K562 (cell line): ENCODE measurements around the gene BST1. TPM values are rescaled to one million over a fixed set of nuclear protein-coding genes. Genes with fewer than 3 reads are reported as not detected.

Experiments
- BCOR ChIP-seq: fragments of 450-650 bp; IDR thresholded peaks from 2 replicates; pipeline ENCODE4 v1.6.1; 2016
- BRD4 ChIP-seq: fragments of 200-600 bp; sonication (generic); IDR thresholded peaks from 2 replicates; pipeline ENCODE4 v1.6.1; 2017; ENCODE audit warnings: inconsistent platforms
- DACH1 ChIP-seq: fragments of 450-650 bp; IDR thresholded peaks from 2 replicates; pipeline ENCODE4 v1.6.1; 2018; ENCODE audit not compliant: partially characterized antibody
- KDM4B ChIP-seq, 2 experiments: fragments of 450-650 bp in 1 of 2; sonication (generic) in 1 of 2; IDR thresholded peaks; 2 replicates each; pipeline ENCODE4 v1.6.1; 2016 to 2017; ENCODE audit warnings: borderline replicate concordance in 2 of 2, antibody characterized with exemption in 1 of 2, low read depth in 1 of 2, mild to moderate bottlenecking in 1 of 2
- LCOR ChIP-seq: sonication (generic); formaldehyde crosslinking; IDR thresholded peaks from 2 replicates; pipeline ENCODE4 v1.8.0; 2022; ENCODE audit warnings: mild to moderate bottlenecking, missing genetic modification reagents
- ZNF12 ChIP-seq: sonication (generic); formaldehyde crosslinking; IDR thresholded peaks from 2 replicates; pipeline ENCODE4 v1.4.0; 2020; ENCODE audit warnings: mild to moderate bottlenecking, missing genetic modification reagents
- ZNF431 ChIP-seq: sonication (generic); formaldehyde crosslinking; IDR thresholded peaks from 2 replicates; pipeline ENCODE4 v1.8.0; 2022; ENCODE audit warnings: mild to moderate bottlenecking, missing genetic modification reagents
- polyA plus RNA-seq, 8 experiments: library from polyadenylated mRNA; depleted of rRNA in 4 of 8; stranded (reverse) in 5 of 8; unstranded in 3 of 8; fragments of >200 nt; fragmentation: Nextera tagmentation in 2 of 8; fragmentation: Illumina TruSeq in 1 of 8; extraction: Ambion mirVana in 2 of 8; extraction: Trizol in 1 of 8; gene quantifications; 2 replicates each; pipeline versions ENCODE4 v1.2.1 to v1.2.3, GENCODE V29; 2011 to 2014; ENCODE audit warnings: inconsistent platforms in 1 of 8, missing spikeins in 1 of 8
- total RNA-seq, 7 experiments: library from RNA; depleted of rRNA in 6 of 7; stranded (reverse); fragments of >200 nt in 6 of 7; fragmentation: Illumina TruSeq in 2 of 7; extraction: Trizol in 2 of 7; gene quantifications; 2 replicates each; pipeline versions ENCODE4 v1.2.1 to v1.2.3, GENCODE V29; 2011 to 2021; ENCODE audit warnings: low replicate concordance in 1 of 7
- TF ChIP-seq, protein P1 (sequence below): fragments of 250-450 bp; sonication (Bioruptor Pico); IDR thresholded peaks from 2 replicates; pipeline ENCODE4 v1.4.0; 2020; ENCODE audit warnings: mild to moderate bottlenecking, moderate library complexity
- TF ChIP-seq, protein P2 (sequence below): fragments of 450-650 bp; formaldehyde crosslinking; IDR thresholded peaks from 2 replicates; pipeline ENCODE4 v1.4.0; 2020; ENCODE audit warnings: mild to moderate bottlenecking, moderate library complexity
- TF ChIP-seq, protein P3 (sequence below): fragments of 450-650 bp; formaldehyde crosslinking; conservative IDR thresholded peaks from 2 replicates; pipeline ENCODE4 v1.4.0; 2022; ENCODE audit warnings: mild to moderate bottlenecking, missing genetic modification characterization
- TF ChIP-seq, protein P4 (sequence below): fragments of 250-450 bp; sonication (Bioruptor Pico); IDR thresholded peaks from 2 replicates; pipeline ENCODE4 v1.5.1; 2021; ENCODE audit warnings: mild to moderate bottlenecking

Gene BST1
- total and polyA plus RNA-seq, 9 of the 15 experiments (the other 6 are each of a cell fraction or from before 2014, with no cell fraction given): 0.04 to 0.38 (median 0.07) TPM; not detected in 6

DNA sequence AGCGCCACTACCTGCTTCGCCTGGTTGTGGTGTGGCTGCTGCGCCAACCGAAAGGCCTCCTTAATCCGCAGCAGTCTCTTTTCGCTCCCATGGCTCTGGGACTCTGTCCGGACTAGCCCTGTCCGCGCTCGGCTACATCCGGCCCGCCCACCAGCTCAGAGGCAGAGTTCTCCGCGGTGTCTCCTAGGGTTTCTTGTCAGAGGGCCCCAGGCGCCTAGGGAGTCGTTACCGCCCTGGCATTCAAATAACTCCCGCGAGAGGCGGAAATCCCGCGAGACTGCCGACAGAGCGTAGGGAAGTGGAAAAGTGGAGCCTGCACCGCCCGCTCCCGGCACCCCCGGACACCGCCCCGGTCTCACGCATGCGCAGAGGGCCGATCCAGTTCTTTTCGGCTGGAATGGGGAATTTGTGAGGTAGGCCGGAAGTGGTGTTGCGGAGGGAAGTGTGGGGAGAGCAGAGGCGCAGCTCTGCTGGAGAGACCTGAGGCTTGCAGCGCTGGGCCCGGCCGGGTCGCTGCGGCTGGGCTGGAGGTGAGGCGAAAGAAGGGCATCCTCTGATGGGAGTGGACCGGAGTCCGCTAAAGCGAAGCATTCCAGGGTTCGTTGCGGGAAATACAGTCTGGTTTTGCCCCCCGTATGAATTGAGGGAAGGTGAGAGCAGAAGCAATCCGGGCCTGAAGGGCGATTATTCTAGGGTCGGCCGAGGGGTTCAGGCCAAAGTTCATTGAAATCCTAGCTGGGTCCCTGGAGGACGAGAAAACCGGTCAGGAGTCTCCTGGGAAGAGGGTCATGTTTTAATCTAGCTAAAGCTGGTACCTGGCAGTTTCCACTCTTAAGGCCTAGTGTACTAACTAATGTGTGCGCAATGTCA, 21.3 kb upstream of the BST1 start, which contains the start of gene FAM200B (continued):
- TF ChIP-seq, protein P1, sequence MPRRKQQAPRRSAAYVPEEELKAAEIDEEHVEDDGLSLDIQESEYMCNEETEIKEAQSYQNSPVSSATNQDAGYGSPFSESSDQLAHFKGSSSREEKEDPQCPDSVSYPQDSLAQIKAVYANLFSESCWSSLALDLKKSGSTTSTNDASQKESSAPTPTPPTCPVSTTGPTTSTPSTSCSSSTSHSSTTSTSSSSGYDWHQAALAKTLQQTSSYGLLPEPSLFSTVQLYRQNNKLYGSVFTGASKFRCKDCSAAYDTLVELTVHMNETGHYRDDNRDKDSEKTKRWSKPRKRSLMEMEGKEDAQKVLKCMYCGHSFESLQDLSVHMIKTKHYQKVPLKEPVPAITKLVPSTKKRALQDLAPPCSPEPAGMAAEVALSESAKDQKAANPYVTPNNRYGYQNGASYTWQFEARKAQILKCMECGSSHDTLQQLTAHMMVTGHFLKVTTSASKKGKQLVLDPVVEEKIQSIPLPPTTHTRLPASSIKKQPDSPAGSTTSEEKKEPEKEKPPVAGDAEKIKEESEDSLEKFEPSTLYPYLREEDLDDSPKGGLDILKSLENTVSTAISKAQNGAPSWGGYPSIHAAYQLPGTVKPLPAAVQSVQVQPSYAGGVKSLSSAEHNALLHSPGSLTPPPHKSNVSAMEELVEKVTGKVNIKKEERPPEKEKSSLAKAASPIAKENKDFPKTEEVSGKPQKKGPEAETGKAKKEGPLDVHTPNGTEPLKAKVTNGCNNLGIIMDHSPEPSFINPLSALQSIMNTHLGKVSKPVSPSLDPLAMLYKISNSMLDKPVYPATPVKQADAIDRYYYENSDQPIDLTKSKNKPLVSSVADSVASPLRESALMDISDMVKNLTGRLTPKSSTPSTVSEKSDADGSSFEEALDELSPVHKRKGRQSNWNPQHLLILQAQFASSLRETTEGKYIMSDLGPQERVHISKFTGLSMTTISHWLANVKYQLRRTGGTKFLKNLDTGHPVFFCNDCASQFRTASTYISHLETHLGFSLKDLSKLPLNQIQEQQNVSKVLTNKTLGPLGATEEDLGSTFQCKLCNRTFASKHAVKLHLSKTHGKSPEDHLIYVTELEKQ (CRISPR knock-in tag): no peak
- TF ChIP-seq KDM4B (IDR thresholded peaks at IDR 0.05; ENCODE audit: borderline replicate concordance in 2 of 2, low read depth in 1 of 2) (no peak), BCOR (0 out of 2 replicates have a peak, but pooled peaks have one; percentile 11), DACH1 (no peak), ZNF431 (CRISPR knock-in tag) (no peak), ZNF12 (no peak), LCOR (CRISPR knock-in tag) (peak; percentile 89; the same call in 1 of the 2 replicates), BRD4 (no peak)
- TF ChIP-seq, protein P2, sequence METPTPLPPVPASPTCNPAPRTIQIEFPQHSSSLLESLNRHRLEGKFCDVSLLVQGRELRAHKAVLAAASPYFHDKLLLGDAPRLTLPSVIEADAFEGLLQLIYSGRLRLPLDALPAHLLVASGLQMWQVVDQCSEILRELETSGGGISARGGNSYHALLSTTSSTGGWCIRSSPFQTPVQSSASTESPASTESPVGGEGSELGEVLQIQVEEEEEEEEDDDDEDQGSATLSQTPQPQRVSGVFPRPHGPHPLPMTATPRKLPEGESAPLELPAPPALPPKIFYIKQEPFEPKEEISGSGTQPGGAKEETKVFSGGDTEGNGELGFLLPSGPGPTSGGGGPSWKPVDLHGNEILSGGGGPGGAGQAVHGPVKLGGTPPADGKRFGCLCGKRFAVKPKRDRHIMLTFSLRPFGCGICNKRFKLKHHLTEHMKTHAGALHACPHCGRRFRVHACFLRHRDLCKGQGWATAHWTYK (CRISPR knock-in tag): no peak
- TF ChIP-seq, protein P3, sequence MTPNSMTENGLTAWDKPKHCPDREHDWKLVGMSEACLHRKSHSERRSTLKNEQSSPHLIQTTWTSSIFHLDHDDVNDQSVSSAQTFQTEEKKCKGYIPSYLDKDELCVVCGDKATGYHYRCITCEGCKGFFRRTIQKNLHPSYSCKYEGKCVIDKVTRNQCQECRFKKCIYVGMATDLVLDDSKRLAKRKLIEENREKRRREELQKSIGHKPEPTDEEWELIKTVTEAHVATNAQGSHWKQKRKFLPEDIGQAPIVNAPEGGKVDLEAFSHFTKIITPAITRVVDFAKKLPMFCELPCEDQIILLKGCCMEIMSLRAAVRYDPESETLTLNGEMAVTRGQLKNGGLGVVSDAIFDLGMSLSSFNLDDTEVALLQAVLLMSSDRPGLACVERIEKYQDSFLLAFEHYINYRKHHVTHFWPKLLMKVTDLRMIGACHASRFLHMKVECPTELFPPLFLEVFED: no peak
- TF ChIP-seq, protein P4, sequence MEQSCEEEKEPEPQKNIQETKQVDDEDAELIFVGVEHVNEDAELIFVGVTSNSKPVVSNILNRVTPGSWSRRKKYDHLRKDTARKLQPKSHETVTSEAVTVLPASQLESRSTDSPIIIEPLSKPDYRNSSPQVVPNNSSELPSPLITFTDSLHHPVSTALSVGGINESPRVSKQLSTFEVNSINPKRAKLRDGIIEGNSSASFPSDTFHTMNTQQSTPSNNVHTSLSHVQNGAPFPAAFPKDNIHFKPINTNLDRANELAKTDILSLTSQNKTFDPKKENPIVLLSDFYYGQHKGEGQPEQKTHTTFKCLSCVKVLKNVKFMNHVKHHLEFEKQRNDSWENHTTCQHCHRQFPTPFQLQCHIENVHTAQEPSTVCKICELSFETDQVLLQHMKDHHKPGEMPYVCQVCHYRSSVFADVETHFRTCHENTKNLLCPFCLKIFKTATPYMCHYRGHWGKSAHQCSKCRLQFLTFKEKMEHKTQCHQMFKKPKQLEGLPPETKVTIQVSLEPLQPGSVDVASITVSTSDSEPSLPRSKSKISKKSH: no peak
